HepG2 (cell line): ENCODE data around the gene EPC2.

Source experiments
- LCORL ChIP-seq, 2 experiments: fragments of 450-650 bp in 1 of 2; sonication (generic) in 1 of 2; formaldehyde crosslinking in 1 of 2; IDR thresholded peaks; 2 replicates each; pipeline versions ENCODE4 v1.5.0 to v1.6.1; 2017 to 2020; ENCODE audit warnings: antibody characterized with exemption in 1 of 2, missing genetic modification reagents in 1 of 2
- PHF8 ChIP-seq: sonication (generic); formaldehyde crosslinking; IDR thresholded peaks from 2 replicates; pipeline ENCODE4 v1.5.0; 2020; ENCODE audit warnings: missing genetic modification reagents
- POLR2A ChIP-seq, 2 experiments: IDR thresholded peaks; 2 replicates each; pipeline ENCODE4 v1.6.1; 2011; ENCODE audit warnings: low read depth in 2 of 2, low read length in 2 of 2, mild to moderate bottlenecking in 1 of 2, moderate library complexity in 1 of 2; ENCODE audit not compliant: insufficient read depth in 1 of 2
- SIN3A ChIP-seq: IDR thresholded peaks from 2 replicates; pipeline ENCODE4 v1.6.1; 2011; ENCODE audit warnings: low read depth, mild to moderate bottlenecking, control low read depth, low read length, borderline replicate concordance
- ZNF773 ChIP-seq: sonication (generic); formaldehyde crosslinking; IDR thresholded peaks from 2 replicates; pipeline ENCODE4 v1.4.0; 2020; ENCODE audit warnings: missing genetic modification reagents, borderline replicate concordance

GRCh38 chr2:148742373-148742772 lies 97.8 kb downstream of the EPC2 start:
- no peak for TF ChIP-seq PHF8 (CRISPR knock-in tag)
- TF ChIP-seq POLR2A (IDR thresholded peaks at IDR 0.05; ENCODE audit: insufficient read depth in 1 of 2, low read depth in 2 of 2, low read length in 2 of 2), result no peak
- TF ChIP-seq SIN3A, result no peak
- no peak for TF ChIP-seq LCORL (IDR thresholded peaks at IDR 0.05)
- TF ChIP-seq LCORL (CRISPR knock-in tag; IDR thresholded peaks at IDR 0.05), result no peak
- TF ChIP-seq ZNF773 (CRISPR knock-in tag), result no peak
